ENCODE measurements around the gene RHOXF1.
"Not testable (repeated sequence)": the region's sequence is repeated elsewhere in the genome, so short reads cannot be mapped to it uniquely, and the experiment has no call there.

The RHOXF1 gene, protein sequence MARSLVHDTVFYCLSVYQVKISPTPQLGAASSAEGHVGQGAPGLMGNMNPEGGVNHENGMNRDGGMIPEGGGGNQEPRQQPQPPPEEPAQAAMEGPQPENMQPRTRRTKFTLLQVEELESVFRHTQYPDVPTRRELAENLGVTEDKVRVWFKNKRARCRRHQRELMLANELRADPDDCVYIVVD

GRCh38 chrX:120115438-120115963, at the start of gene RHOXF1:
Gene RHOXF1, minus strand, starts transcription at chrX:120115913. Its CDS starts 51 bp downstream, at chrX:120115862.
- no peak for FAIRE-seq

DNA sequence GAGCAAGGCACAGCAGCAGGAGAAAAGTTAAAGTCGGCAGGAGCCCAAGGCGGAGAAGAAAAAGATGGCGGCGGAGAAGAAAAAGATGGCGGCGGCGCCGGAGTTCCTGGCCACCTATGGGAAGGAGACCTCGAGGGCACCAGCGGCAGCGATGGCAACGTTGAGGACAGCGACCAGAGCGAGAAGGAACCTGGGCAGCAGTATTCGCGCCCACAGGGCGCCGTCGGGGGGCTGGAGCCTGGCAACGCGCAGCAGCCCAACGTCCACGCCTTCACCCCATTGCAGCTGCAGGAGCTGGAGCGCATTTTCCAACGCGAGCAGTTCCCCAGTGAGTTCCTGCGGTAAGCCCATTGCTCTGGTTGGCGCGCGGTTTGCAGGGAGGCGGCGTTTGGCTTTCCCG, 43.4 kb upstream of the RHOXF1 start:
- FAIRE-seq = not testable (repeated sequence)

DNA sequence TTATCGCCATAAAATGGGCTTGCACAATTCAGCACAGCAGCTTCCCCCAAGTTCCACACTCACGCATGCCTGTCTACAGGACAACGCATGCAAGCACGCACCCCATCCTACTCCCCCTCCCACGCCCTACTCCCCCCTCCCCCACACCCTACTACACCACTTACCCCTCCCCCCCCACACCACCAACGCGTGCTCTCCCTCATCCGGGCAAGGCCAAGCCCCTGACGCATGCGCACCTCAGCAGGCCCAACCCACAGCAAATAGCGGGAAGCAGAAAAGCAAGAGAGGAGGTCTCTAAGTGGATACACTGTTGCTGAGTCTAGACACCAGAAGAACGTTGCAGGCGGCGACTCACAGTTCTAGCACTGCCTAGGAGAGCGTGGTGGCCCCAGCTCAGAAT, 42.6 kb upstream of the RHOXF1 start, which contains the start of gene RHOXF2:
RHOXF2 (plus strand) TSS at position 301 of the 400 bp plus-strand sequence. CDS start 138 bp downstream, outside the sequence.
- not testable (repeated sequence) for FAIRE-seq

DNA sequence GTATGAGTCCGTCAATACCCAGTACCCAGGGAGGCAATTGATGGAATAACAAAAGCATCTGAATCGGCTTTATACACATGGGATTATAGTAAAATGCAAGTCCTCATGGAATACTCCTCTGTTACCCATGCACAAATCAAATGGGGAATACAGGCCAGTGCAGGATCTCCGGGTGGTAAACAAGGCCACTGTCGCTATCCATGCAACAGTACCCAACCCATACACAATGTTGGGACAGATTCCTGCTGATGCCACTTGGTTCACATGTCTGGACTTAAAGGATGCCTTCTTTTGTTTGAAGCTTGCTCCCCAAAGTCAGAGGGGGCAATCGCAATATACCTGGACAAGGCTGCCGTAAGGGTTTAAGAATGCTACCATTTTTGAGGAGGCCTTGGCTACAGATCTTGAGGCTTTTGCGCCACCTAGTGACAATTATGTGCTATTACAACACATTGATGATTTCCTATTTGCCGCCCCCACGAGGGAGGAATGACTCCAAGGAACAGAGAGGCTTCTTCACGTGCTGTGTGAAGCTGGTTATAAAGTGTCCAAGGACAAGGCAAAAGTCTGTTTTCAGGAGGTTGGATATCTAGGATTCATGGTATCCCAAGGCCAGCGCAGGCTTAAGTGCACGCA, 34.5 kb upstream of the RHOXF1 start:
- FAIRE-seq = peak; percentile 78

DNA sequence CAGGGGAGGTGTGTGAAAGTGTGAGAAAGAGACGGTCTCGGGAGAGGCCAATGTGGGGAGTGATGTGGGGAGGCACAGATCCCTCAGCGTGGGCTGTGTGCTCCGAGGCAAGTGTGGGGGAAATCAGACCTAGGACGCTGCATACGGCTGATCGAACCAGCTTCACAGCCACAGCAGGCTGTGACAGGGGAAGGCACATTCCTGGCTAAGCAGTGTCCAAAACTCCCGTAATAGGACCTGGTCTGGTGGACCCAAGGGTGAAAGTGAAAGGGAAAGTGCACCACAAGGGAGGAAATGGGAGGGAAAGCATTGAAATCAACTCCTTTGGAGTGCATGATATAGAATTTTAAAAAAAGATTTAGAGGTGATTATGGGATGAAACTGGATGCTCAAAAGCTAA, 31.8 kb upstream of the RHOXF1 start:
- FAIRE-seq = no peak

- FAIRE-seq = not testable (repeated sequence)
Observed at GRCh38 chrX:120146323-120146722, 30.6 kb upstream of the RHOXF1 start.

DNA sequence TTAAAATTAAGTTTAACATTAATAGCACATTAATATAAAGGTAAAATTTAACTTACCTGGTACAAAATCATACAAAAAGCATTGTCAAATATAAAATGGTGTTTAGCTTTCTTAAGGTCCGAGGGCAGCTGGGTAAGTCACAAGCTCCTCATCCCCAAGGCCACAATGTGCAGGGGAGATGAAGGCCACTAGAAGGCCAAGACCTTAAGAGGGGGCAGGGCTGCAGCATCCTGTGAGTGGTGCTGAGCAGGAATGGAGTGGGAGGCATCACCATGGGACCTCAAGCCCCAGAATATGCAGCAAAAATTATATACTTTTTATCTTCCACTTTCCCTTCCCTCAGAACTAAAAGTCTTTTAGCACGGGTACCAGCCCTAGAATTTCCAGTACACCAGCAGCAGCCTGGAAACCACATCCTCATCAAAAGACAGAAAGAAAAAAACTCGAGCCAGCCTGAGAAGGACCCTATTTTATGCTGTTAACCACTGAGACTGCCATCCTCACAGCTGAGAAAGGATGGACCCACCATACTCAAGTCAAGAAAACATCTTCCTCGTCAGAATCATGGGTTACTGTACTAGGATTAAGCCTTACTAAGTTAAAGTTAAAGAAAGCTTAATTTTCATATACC, 29.7 kb upstream of the RHOXF1 start:
- FAIRE-seq = no peak

DNA sequence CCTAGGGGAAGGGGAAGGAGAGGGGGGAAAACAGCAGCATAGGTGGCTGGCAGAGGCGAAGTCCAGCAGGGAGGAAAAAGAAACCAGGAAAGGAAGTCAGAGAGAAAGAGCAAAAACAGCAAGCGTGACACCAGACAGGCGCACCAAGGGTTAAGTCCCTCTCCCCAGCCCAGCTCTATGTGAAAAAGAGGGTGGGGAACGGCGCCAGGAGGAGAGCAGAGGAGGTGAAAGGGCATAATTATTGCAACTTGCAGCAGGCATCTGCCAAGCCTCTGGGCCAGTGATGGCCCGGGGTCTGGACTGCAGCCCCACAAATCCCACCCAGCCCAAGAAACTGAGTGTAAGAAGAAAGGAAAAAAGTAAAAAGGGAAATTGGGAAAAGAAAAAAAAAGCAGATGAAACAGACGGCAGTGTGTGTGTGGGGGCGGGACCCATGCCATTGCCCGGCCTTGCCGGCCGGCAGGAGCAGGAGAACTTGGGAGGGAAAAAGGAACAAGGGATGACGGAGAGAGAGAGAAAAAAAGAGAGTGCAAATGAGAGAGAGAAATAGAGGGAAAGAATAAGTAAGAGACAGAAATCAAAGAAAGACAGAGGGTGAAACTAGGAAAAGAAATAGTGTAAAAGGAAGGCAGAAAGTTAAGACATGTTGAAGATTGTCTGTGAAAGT, 28.6 kb upstream of the RHOXF1 start:
- FAIRE-seq = no peak

DNA sequence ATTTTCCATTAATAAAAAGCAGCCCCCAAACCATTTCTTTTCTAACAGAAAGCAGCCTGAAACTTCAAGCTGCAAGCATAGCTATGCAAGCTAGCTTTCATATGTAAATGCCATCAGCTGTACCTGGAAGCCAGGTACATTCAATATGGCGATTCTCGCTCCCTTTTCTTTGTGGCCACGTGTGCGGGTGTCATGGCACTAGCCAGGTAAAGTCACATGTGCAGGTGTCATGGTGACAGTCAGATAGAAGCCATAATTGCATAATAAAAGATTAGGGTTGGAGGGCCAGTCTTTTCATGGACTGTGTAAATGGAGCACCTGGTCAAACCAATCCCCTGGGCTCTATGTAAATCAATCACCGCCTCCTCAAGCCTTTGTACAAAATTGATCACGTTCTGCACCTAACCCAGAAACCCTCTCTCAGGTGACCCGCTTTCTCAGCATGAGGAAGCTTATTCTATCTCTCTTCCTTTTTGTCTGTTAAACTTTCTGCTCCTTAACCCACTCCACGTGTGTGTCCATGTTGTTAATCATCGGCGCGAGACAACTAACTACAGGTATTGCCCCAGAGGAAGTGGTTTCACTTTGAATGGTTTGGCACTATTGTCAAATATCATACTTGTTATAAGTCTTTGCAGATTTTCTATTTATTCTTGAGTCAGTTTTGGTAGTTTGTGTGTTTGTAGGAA, 24.7 kb upstream of the RHOXF1 start:
- no peak for FAIRE-seq

GRCh38 chrX:120137439-120137838, 21.7 kb upstream of the RHOXF1 start:
- peak; percentile 38 for FAIRE-seq

- no peak for FAIRE-seq
Observed at GRCh38 chrX:120136840-120137239, 21.1 kb upstream of the RHOXF1 start.

DNA sequence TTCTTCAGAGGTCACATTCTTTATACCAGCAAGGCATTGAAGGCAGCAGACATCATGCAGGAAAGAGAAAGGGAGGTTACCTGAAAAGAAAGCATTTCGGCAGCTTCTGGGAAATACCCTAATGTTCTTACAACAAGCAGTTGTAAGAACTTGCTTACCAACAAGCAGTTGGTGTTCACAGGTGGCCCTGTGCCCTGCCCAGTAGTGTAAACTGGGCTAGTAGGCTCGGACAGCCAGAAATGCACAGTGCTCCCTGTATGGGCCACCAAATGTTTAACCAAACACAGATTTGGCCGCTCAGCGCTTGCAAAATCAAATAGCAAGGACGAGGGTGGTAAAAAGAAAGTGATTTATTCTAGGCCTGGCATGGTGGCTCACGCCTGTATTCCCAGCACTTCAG, 20.4 kb upstream of the RHOXF1 start:
- no peak for FAIRE-seq

DNA sequence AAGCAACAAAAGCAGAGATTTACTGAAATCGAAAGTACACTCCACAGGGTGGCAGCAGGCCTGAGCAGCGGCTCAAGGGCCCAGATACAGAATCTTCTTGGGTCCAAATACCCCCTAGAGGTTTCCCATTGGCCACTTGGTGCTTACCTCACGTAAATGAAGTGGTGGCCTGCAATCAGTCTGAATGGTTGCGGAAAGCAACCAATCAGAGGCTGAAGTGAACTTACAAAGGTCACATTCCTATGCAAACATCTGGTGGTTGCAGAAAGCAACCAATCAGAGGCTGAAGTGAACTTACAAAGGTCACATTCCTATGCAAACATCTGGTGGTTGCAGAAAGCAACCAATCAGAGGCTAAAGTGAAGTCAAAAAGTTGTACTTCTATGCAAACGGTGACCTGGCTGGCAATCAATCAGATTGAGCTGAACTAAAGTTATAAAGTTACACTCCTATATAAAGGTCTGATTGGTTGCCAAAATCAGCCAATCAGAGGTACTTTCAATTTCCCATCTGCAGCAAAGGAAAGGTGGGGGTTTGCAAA, 12.7 kb upstream of the RHOXF1 start:
- FAIRE-seq = not testable (repeated sequence)

DNA sequence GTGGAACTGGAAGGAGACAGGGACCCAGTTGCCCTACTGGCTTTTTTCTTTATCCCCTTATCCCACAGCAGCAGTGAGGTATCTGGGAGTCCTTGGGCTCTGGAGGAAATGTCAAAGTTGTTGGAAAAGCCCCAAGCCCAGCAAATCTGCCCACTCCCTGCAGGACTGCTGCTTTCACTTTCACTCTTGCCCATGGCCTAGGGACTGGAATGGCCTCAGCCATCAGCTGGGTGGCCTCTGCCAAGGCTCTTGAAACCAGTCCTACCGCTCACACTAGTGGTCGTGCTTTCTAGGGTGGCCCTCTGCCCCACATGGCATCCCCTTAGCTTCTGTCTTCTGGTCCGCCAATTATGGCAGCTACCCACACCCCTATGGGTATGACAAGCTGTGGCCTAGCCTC, 9.7 kb upstream of the RHOXF1 start:
- FAIRE-seq = no peak

DNA sequence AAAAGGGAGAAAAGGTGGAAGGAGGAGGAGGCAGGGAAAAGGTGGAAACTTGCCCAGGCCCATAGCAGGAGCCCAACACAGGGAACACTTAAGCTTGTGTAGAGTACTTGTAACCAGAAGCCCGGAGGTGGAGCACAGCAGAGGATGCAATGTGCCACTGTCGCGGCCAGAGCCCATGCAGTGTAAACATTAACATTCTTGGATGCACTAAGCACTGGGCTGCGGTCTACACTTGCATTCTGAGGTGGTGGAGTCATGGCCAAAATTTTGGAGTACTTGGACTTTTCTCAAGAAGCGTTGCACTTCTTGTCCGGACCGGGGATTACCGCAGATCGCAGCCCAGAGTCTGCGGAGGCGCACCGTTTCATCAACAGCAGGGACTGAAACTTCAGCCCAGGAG, 4.5 kb upstream of the RHOXF1 start:
- FAIRE-seq = no peak

DNA sequence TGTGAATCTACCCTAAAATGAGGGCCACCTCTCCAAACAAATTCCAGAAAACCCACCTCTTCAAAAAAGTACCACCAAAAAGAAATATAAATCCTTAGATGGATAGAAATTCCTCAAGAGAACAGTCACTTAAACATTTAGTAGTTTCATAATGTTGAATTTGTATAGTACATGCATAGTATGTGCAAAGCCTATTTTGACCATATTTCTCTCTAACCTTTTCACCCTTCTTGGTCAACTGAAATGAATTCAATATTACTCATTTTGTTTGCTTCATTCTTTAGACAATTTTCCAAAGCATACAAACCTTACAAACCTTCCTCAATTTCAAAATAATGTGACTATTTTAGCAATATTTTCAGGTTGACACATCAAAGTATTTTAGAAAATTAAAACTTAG, 4.1 kb downstream of the RHOXF1 start:
- FAIRE-seq = no peak

GRCh38 chrX:120109378-120109777, 6.3 kb downstream of the RHOXF1 start:
- FAIRE-seq = no peak

DNA sequence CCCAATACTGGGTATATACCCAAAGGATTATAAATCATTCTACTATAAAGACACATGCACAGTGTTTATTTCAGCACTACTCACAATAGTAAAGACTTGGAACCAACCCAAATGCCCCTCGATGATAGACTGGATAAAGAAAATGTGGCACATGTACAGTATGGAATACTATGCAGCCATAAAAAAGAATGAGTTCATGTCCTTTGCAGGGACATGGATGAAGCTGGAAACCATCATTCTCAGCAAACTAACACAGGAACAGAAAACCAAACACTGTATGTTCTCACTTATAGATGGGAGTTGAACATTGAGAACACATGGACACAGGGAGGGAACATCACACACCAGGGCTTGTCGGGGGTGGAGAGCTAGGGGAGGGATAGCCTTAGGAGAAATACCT, 11.0 kb downstream of the RHOXF1 start:
- FAIRE-seq = not testable (repeated sequence)

DNA sequence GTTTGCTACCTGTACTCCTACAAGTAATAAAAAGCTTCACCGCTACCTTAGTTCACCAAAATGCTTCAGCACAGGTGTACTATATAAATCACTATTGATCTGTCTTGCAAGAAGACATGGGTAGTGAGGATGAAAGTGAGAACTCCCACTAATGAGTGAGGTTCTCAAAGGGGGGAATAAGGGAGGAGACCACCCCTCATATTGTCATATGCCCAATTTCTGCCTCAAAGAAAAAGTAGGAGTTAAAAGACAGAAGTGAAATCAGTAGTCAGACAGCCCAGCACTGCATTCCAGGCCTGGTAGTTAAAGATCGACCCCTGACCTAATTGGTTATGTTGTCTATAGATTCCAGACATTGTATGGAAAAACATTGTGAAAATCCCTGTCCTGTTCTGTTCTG, 14.7 kb downstream of the RHOXF1 start:
- FAIRE-seq = not testable (repeated sequence)

- FAIRE-seq = no peak
Observed at GRCh38 chrX:120090208-120090607, 25.5 kb downstream of the RHOXF1 start.

DNA sequence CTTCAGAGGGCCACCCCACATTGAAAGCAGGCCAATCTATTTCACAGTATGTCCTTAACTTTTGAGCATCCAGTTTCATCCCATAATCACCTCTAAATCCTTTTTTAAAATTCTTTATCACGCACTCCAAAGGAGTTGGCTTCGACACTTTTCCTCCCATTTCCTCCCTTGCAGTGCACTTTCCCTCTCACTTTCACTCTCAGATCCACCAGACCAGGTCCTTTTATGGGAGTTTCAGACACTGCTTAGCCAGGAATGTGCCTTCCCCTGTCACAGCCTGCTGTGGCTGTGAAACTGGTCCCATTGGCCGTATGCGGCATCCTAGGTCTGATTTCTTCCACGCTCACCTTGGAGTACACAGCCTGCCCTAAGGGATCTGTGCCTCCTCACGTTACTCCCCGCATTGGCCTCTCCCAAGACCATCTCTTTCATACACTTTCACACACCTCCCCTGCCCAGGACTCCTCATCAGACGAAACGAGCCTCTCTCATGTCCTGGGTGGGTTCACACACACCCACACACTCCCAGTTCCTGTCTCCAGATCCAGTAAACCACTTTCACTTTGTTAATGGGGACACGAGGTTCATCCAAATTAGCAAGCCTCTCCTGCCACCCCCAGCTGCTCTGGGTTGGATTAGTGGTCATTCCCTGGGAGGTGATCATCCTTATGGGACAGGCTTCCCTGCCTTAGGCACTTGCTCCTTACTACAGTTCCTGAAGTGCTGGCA, 28.3 kb downstream of the RHOXF1 start:
- no peak for FAIRE-seq
